ENCODE measurements around the gene FASN. TPM values are rescaled to one million over a fixed set of nuclear protein-coding genes. Genes with fewer than 3 reads are reported as not detected.

Gene FASN
- total RNA-seq, 2 experiments from 2014 or later: 138 to 139 TPM

DNA sequence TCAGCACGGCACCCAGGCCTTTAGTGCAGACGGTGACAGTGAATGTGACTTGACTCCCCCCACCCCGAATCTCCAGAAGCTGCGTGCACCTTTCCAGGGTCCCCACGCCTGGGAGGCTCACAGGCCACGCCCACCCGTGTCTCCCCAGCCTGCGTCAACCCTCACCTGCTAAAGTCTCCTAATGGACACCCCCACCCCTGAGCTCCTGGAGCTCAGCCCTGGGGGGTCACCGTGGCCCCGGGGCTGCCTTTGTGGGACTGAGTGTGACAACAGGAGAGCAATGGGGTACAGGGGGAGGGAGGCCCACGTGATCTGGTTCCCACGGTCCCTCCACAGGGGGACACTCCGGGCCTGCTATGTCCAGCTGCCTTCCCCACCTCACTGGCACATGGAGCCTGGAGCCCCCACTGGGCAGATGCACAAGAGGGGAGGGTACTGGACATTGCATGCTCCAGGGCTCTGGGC lies 7.4 kb upstream of the FASN start:
- no peaks in the 10 kb centered on the region for H3K27me3 Mint-ChIP-seq
- POLR2A ChIA-PET: interaction anchor here (0.5 to 1.1 kb wide), 5 partner anchors 17 to 414 kb away, joined by 3 to 5 read pairs (median 3); partner anchors contain the start of genes DCXR and FOXK2
- CTCF ChIA-PET: interaction anchor here (0.5 to 2.7 kb wide), 12 partner anchors 16 to 146 kb away, joined by 3 to 22 read pairs (median 4); partner anchors contain the start of gene DCXR
- H3K9me3 Mint-ChIP-seq: no peaks in the 10 kb centered on the region
- H3K4me1 Mint-ChIP-seq: peaks cover 49% of the 10 kb centered on the region
- H3K27ac Mint-ChIP-seq: peak overlapping the region; percentile 96
- peak overlapping the region; percentile 86 for H3K4me3 Mint-ChIP-seq
- DNase-seq: no peak
- no peaks in the 10 kb centered on the region for H3K36me3 Mint-ChIP-seq (ENCODE audit: low read depth)

DNA sequence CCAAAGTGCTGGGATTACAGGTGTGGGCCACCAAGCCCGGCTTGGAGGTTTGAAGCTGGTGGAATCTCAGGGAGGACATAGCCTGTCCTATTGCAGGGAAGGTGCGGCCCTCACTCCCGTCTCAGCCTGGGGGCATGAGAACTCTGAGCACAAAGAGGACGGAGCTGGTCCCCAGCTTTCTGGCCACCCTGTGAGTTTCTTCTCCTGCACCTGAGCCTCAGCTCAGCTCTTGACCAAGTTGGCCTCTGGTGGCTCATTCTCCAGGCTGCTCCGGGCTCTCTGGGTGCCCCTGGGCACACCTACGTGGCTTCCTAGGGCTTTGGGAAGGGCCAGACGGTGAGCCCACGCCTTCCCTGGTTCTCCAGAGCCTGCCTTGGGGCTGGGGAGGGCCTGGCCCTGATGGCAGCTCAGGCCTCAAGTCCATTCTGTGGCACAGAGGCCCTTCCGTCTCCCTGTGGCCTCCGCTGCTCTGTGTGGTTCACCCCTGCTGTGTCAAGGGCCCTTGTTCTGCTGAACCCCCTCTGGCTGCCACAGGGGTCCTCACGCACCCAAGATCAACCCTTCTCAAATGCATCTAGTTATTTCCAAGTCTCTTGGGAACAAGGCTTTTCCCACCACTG lies 6.9 kb upstream of the FASN start:
- Mint-ChIP-seq H3K9me3 (no peaks in the 10 kb centered on the region), H3K4me3 (peak overlapping the region; percentile 86), H3K27ac (peak overlapping the region; percentile 96), H3K4me1 (peaks cover 49% of the 10 kb centered on the region), H3K36me3 (ENCODE audit: low read depth) (no peaks in the 10 kb centered on the region), H3K27me3 (no peaks in the 10 kb centered on the region)
- ChIA-PET POLR2A (interaction anchor here (0.5 to 0.8 kb wide), 3 partner anchors 67 to 415 kb away, joined by 3 to 5 read pairs (median 4); partner anchors contain the start of genes DCXR and FOXK2), CTCF (interaction anchor here (0.9 to 2.5 kb wide), 3 partner anchors 49 to 101 kb away, joined by 3 to 7 read pairs (median 4); partner anchors contain the start of gene DCXR)
- DNase-seq: no peak

DNA sequence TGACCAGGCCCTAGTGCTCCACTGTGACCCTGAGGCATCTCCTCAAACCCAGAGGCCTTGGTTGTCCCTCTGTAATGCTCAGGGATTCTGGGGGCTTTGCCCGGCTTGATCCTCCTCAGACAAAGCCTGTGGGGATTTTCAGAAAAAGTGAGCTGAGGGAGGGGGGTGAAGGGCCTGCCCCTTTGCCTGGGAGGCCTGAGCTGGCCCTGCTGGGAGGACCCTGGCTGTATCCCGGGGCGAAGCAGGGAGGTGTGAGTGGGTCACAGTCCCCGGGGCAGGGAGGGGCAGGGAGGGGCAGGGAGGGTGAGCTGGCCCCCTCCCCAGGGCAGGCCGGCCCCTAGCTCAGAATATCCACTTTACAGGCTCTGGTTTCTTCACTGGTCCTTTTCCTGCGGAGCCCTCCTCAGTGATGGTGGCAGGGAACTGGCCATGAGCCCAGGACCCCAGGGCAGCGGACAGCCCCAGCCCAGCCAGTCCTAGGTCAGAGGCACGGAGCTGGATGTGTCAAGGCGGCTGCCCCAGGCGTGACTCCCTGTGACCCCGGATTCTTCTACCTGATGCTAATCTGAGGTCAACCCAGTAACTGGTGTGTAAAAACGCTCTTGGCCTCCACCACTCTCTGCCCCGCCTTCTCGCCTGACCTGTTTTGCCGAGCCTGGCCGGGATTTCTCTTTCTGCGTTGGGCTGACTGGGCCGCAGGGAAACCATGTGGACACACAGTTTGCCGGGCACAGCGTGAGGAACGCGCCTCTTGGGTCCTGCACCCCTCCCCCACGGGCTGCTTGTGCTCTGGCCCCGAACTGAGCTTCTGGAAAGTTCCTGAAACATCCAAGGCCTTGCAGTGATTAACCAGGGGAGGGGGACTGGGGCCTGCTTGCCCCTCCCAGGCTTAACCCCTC lies 5.8 kb upstream of the FASN start:
- CTCF ChIA-PET: interaction anchor here (0.8 kb wide), 1 partner anchor 52 kb away, joined by 3 read pairs; no protein-coding TSS in a partner anchor
- peaks cover 49% of the 10 kb centered on the region for H3K4me1 Mint-ChIP-seq
- H3K27me3 Mint-ChIP-seq: no peaks in the 10 kb centered on the region
- no peak for DNase-seq
- no peaks in the 10 kb centered on the region for H3K36me3 Mint-ChIP-seq (ENCODE audit: low read depth)
- no peaks in the 10 kb centered on the region for H3K9me3 Mint-ChIP-seq
- H3K27ac Mint-ChIP-seq: no peak overlapping the region
- H3K4me3 Mint-ChIP-seq: no peak overlapping the region
- POLR2A ChIA-PET: no interaction called here

DNA sequence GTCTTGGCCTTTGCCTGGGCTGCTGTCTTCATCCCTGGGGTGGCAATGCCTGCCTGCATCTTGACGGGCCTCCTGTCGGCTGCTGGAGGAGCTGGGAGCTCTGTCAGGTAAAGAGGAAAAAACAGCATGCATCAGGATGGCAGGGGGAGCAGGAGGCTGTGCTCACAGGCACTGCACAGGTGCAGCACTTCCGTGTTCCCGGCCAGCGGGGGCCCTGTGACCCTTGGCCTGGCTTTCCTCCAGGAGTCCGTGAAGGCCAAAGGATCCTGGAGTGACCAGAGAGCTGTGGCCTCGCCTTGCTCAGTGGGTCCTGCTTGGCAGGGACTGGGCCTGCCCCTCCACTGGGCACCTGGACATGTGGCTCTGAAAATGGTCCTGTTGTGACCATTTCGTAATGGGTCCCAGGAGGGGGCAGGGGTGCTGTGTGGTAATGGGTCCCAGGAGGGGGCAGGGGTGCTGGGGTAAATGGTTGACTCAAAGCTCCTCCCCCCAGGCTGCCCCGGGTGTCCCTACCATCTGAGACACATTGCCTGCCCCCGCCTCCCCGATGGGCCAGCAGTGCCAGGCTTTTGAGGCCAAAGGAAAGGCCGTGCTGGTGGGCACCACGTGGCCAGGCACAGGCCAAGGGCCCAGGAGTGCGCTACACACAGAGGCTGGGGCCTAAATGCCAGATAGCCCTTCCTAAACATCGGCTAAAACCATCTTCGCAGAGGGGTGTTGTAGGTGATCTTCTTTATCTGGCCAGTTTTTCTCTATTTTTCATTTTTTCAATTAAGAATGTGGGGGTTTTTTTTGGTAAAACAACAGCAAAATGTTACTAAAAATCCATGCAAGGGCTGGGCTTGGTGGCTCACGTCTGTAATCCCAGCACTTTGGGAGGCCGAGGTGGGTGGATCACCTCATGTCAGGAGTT lies 4.0 kb upstream of the FASN start:
- DNase-seq: no peak
- H3K27me3 Mint-ChIP-seq: no peaks in the 10 kb centered on the region
- H3K36me3 Mint-ChIP-seq (ENCODE audit: low read depth): no peaks in the 10 kb centered on the region
- CTCF ChIA-PET: interaction anchor here (0.5 to 1.3 kb wide), 2 partner anchors 12 to 58 kb away, joined by 3 to 5 read pairs; no protein-coding TSS in a partner anchor
- peaks cover 39% of the 10 kb centered on the region for H3K4me1 Mint-ChIP-seq
- no peaks in the 10 kb centered on the region for H3K9me3 Mint-ChIP-seq
- H3K4me3 Mint-ChIP-seq: no peak overlapping the region
- POLR2A ChIA-PET: no interaction called here
- H3K27ac Mint-ChIP-seq: no peak overlapping the region

DNA sequence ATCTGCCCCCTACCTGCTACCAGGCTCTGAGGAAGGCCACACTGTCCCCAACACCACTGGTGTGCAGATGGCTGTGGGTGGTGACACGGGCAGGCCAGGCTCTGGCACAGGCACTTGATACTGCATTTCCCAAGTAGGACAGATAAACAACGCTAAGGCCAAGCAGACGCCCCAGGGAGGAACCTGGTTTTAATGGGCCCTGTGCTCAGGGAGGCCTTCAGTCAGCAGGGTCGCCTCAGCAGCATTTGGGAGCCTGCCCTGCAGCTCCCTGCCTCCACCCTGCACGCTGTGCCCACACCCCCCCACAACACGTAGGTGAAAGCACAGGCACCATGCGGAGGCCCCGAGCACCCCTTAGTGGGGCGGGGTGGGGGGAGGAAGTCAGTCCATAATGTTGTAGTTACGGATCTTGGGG lies 3.3 kb upstream of the FASN start:
- H3K27ac Mint-ChIP-seq: no peak overlapping the region
- ChIA-PET CTCF (interaction anchor here (1.3 kb wide), 1 partner anchor 12 kb away, joined by 5 read pairs; no protein-coding TSS in a partner anchor), POLR2A (no interaction called here)
- no peak for DNase-seq
- H3K9me3 Mint-ChIP-seq: no peaks in the 10 kb centered on the region
- H3K4me1 Mint-ChIP-seq: peaks cover 37% of the 10 kb centered on the region
- H3K4me3 Mint-ChIP-seq: no peak overlapping the region
- H3K27me3 Mint-ChIP-seq: no peaks in the 10 kb centered on the region
- no peaks in the 10 kb centered on the region for H3K36me3 Mint-ChIP-seq (ENCODE audit: low read depth)

DNA sequence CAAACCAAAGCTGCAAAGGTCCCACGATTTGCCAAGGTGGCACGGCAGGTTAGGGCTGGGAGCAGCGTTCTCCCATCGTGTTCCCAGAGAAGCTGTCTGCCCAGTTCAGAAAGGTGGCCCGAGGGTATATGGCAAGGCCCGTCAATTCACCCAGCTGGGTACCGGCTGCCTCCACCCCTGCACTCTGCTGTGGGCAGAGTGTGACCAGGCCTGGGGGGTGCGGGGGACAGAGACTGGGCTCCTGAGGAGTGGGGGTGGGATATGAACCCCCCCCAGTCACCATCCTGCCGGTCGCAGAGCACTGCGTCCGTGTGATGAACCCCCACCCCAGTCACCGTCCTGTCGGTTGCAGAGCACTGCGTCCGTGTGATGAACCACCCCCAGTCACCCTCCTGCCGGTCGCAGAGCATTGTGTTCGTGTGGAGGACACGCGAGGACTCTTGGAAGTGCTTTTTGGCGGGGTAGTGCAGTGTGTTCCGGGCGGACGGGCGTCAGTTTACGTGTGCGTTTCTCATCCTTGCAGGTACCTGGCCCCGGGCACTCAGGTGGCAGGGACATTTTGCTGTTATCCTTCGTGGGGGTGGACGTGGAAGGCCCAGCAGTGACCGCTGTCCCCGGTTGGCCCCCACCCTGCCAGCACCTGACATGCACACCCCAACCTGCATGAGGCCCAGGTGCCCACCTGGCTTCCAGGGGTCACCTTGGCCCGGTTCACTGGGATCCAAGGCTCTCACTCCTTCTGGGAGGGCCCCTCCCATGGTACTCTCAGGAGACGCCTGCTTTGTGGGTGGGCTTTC lies 2.7 kb upstream of the FASN start:
- peaks cover 35% of the 10 kb centered on the region for H3K4me1 Mint-ChIP-seq
- peak overlapping the region; percentile 10 for H3K4me3 Mint-ChIP-seq
- ChIA-PET CTCF (interaction anchor here (1.0 kb wide), 1 partner anchor 136 kb away, joined by 3 read pairs; no protein-coding TSS in a partner anchor), POLR2A (no interaction called here)
- no peaks in the 10 kb centered on the region for H3K27me3 Mint-ChIP-seq
- DNase-seq: no peak
- H3K9me3 Mint-ChIP-seq: no peaks in the 10 kb centered on the region
- H3K36me3 Mint-ChIP-seq (ENCODE audit: low read depth): no peaks in the 10 kb centered on the region
- peak overlapping the region; percentile 19 for H3K27ac Mint-ChIP-seq

DNA sequence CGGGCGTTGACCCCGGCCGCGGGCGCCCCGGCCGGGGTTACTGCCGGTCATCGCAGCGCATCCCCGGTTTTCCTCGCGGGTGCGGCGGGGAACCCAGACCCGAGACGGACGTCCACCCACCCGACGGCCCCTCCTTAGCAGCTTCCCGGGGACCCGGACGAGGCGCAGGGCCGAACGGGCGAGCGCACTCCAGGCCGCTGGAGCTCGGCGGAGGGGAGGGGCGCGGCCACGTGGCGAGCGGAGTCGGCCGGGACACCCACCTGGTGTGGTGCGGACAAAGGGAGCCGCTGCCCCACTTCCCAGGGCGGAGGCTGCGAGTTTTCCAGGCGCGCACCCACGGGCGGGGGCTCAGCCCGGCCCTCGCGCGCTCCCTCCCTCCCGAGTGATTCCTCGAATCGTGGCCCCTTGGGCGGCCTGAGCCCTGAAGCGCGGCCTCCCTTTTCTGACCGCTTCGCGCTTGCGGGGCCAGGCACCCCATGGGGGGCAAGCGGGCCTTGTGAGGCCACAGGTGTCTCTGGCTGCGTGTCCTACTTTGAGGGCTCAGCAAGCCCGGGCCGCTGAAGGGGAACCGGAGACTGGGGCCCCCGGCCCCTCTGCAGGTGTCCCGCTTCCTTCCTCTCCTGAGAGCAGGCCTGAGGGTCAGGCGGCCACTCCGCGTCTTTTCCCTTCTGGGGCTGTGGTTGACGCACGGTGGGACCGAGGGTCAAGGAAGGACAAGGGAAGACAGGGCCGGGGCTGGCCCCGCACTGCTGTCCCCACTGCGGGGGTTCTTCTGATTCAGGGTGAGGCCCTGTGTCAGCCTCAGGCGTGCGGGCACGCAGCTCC lies 1.1 kb upstream of the FASN start:
- Mint-ChIP-seq H3K36me3 (ENCODE audit: low read depth) (peaks cover 1% of the 10 kb centered on the region), H3K27ac (peak overlapping the region; percentile 86), H3K4me3 (peak overlapping the region; percentile 81), H3K4me1 (peaks cover 26% of the 10 kb centered on the region), H3K9me3 (no peaks in the 10 kb centered on the region), H3K27me3 (no peaks in the 10 kb centered on the region)
- ChIA-PET CTCF (interaction anchor here (0.9 to 1.5 kb wide), 5 partner anchors 28 to 69 kb away, joined by 3 to 9 read pairs (median 4); partner anchors contain the start of gene DCXR), POLR2A (interaction anchor here (1.4 kb wide), 1 partner anchor 61 kb away, joined by 3 read pairs; the partner anchor contains the start of gene DCXR)
- no peak for DNase-seq

DNA sequence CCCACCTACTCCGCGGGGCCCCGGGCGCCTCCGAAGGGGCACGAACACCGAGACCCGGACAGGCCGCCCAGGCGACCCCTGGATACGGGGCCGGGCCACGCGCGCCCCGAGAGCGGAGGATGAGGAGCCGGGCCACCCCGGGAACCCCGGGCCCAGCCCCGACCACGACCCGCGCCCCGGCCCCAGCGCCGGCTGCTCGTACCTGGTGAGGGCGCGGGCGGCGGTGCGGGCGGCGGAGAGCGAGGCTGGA lies 192 bp downstream of the FASN start:
- DNase-seq: no peak
- no peaks in the 10 kb centered on the region for H3K27me3 Mint-ChIP-seq
- peaks cover 1% of the 10 kb centered on the region for H3K36me3 Mint-ChIP-seq (ENCODE audit: low read depth)
- no peaks in the 10 kb centered on the region for H3K9me3 Mint-ChIP-seq
- ChIA-PET POLR2A (no interaction called here), CTCF (interaction anchor here (1.0 to 1.7 kb wide), 4 partner anchors 10 to 166 kb away, joined by 3 to 5 read pairs (median 4); no protein-coding TSS in a partner anchor)
- peak overlapping the region; percentile 73 for H3K4me3 Mint-ChIP-seq
- H3K4me1 Mint-ChIP-seq: peaks cover 24% of the 10 kb centered on the region
- peak overlapping the region; percentile 73 for H3K27ac Mint-ChIP-seq

DNA sequence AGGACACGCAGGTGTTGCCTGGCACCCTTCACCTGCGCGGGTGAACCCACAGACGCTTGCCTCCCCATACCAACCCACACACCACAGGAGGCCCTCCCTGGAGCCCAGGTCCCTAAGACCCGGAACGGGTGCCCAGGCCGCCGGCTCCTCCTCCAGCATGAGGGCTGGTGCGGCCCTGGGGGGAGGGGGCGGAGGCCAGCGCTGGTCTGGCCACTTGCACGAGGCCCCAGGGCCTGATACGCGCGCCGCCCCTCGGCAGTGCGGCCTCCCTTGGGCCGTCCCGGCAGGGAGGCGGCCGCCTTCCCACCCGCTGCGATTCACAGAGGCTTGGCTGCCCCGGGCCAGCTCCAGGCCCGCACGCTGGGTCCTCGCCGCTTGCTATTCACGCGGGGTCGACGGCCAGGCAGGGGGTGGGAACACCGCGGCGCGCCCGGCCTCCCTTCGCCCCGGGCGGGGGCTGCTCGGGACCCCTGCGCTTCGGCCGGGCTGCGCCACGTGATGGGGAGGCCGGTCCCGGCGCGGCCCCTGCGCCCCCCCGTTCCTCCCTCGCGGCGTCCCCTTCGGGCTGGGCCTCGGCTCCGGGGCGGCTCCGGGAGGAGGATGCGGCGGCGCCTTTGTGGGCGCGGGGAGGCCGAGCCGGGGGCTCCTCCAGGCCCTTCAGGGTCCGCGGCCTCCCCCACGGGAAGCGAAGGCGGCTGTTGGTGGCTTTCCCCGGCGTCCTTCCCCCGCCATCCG lies 685 bp downstream of the FASN start:
- DNase-seq: peak; percentile 31
- H3K4me3 Mint-ChIP-seq: peak overlapping the region; percentile 73
- peaks cover 24% of the 10 kb centered on the region for H3K4me1 Mint-ChIP-seq
- H3K36me3 Mint-ChIP-seq (ENCODE audit: low read depth): peaks cover 1% of the 10 kb centered on the region
- CTCF ChIA-PET: interaction anchor here (1.0 to 1.7 kb wide), 3 partner anchors 10 to 165 kb away, joined by 3 to 5 read pairs (median 4); no protein-coding TSS in a partner anchor
- no peaks in the 10 kb centered on the region for H3K9me3 Mint-ChIP-seq
- H3K27ac Mint-ChIP-seq: peak overlapping the region; percentile 82
- POLR2A ChIA-PET: interaction anchor here (0.7 kb wide), 1 partner anchor 72 kb away, joined by 3 read pairs; no protein-coding TSS in a partner anchor
- H3K27me3 Mint-ChIP-seq: no peaks in the 10 kb centered on the region

DNA sequence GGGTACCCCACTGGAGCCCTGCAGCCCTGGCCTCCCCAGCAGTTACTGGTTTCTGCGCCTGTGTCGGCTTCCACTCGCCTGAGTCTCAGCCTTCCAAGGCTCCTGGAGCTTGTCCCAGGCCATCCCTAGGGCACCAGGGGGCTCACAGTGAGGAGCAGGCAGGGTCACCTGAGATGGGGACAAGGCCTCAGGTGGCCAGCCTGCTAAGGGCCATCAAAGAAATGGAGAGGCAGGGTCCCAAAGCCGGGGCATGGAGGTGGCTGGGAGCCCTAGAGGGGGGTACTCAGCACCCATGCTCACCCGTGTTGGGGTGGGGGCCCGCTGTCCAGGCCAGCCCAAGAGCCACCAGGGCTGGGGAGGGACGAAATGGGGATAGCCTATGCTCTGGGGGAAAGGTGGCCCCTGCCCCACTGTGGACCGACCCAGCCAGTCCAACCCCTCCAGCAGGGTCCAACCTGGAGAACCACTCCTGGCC lies 1.3 kb downstream of the FASN start:
- Mint-ChIP-seq H3K9me3 (no peaks in the 10 kb centered on the region), H3K27ac (peak overlapping the region; percentile 82), H3K4me3 (peak overlapping the region; percentile 71), H3K4me1 (peaks cover 22% of the 10 kb centered on the region), H3K36me3 (ENCODE audit: low read depth) (peaks cover 1% of the 10 kb centered on the region), H3K27me3 (no peaks in the 10 kb centered on the region)
- POLR2A ChIA-PET: interaction anchor here (0.7 kb wide), 1 partner anchor 71 kb away, joined by 3 read pairs; no protein-coding TSS in a partner anchor
- CTCF ChIA-PET: interaction anchor here (1.7 kb wide), 1 partner anchor 9 kb away, joined by 4 read pairs; no protein-coding TSS in a partner anchor
- no peak for DNase-seq
